Central memory CD8-positive, alpha-beta T cell (primary cell): ENCODE measurements around the gene UVSSA.

ENCODE experiments used
- ATAC-seq: fragments of 150-1000 bp; cut with Tn5 transposase; replicated peaks from 2 replicates; pipeline ENCODE4 v1.10.0; 2022; ENCODE audit warnings: mild to moderate bottlenecking, moderate FRiP score, moderate number of reproducible peaks; ENCODE audit not compliant: poor library complexity, severe bottlenecking; ENCODE audit errors: extremely low read depth
- DNase-seq, 2 donors: peaks; one replicate each; pipeline ENCODE4 v3.0.0; 2021; ENCODE audit warnings: low spot score in 2 of 2
- H3K27ac Mint-ChIP-seq: one replicate; pipeline ENCODE4 v1.8.0; 2022; ENCODE audit warnings: low read depth, mild to moderate bottlenecking, moderate library complexity, mixed read lengths
- H3K27me3 Mint-ChIP-seq: one replicate; pipeline ENCODE4 v1.8.0; 2022; ENCODE audit warnings: mixed read lengths
- H3K36me3 Mint-ChIP-seq: one replicate; pipeline ENCODE4 v1.8.0; 2022; ENCODE audit warnings: mild to moderate bottlenecking, moderate library complexity, mixed read lengths; ENCODE audit not compliant: insufficient read depth
- H3K4me1 Mint-ChIP-seq: one replicate; pipeline ENCODE4 v1.8.0; 2022; ENCODE audit warnings: mixed read lengths
- H3K4me3 Mint-ChIP-seq: one replicate; pipeline ENCODE4 v1.8.0; 2022; ENCODE audit warnings: mild to moderate bottlenecking, moderate library complexity, mixed read lengths
- H3K9me3 Mint-ChIP-seq: one replicate; pipeline ENCODE4 v1.8.0; 2022; ENCODE audit warnings: mixed read lengths

UVSSA gene

GRCh38 chr4:1360423-1361283 lies 13.6 kb downstream of the UVSSA start:
- Mint-ChIP-seq H3K4me1 (no peaks in the 10 kb centered on the region), H3K27ac (no peak overlapping the region), H3K27me3 (no peaks in the 10 kb centered on the region), H3K36me3 (peaks cover 5% of the 10 kb centered on the region), H3K9me3 (no peaks in the 10 kb centered on the region), H3K4me3 (no peak overlapping the region)
- ATAC-seq, result no peak
- no peak for DNase-seq

DNA sequence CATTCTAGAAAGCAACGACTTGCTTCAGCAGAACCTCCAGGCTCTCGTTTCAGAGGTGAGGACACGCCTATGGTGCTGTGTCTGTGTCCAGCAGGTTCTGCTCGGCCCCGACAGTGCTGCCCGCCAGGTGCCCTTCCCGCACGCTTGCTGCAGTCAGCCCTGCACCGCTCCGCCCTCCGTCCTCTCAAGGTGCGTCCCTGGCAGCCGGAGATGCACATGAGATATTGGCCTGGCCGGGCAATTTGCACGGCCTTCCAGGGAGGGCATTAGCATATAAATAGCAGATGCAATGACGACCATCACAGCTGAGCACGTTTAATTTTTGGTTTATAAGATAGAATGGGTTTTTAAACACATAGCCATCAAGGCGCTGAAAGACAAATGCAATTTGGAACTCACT lies 14.4 kb downstream of the UVSSA start:
- Mint-ChIP-seq H3K9me3 (no peaks in the 10 kb centered on the region), H3K36me3 (peaks cover 5% of the 10 kb centered on the region), H3K4me3 (no peak overlapping the region), H3K27ac (no peak overlapping the region), H3K4me1 (no peaks in the 10 kb centered on the region), H3K27me3 (no peaks in the 10 kb centered on the region)
- DNase-seq (no peak), ATAC-seq (no peak)

DNA sequence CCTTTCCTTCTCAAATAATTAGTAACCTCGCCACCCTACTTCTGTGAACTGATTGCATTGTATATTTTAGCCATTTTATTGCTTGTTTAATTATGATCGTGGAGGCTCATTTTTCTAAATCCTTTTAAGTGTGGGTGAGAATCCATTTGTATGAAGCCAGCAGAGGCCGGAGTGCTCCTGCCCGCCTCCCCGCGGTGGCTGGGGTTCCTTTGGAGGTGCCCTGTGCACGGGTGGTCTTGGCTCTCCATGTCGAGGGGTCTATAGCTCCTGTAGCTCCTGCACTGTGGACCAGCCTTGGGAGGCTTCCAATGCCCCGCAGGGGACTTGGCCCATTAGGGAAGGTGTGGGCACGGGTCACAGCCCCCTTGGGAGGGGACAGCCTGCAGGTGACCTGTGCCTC lies 15.0 kb downstream of the UVSSA start:
- no peak for DNase-seq
- Mint-ChIP-seq H3K27me3 (no peaks in the 10 kb centered on the region), H3K4me3 (no peak overlapping the region), H3K9me3 (no peaks in the 10 kb centered on the region), H3K4me1 (no peaks in the 10 kb centered on the region), H3K27ac (no peak overlapping the region), H3K36me3 (peaks cover 5% of the 10 kb centered on the region)
- no peak for ATAC-seq

- Mint-ChIP-seq H3K27me3 (no peaks in the 10 kb centered on the region), H3K4me1 (no peaks in the 10 kb centered on the region), H3K36me3 (peaks cover 5% of the 10 kb centered on the region), H3K4me3 (no peak overlapping the region), H3K9me3 (no peaks in the 10 kb centered on the region), H3K27ac (no peak overlapping the region)
- no peak for DNase-seq
- no peak for ATAC-seq
Measured at GRCh38 chr4:1362521-1362920, 15.5 kb downstream of the UVSSA start.

DNA sequence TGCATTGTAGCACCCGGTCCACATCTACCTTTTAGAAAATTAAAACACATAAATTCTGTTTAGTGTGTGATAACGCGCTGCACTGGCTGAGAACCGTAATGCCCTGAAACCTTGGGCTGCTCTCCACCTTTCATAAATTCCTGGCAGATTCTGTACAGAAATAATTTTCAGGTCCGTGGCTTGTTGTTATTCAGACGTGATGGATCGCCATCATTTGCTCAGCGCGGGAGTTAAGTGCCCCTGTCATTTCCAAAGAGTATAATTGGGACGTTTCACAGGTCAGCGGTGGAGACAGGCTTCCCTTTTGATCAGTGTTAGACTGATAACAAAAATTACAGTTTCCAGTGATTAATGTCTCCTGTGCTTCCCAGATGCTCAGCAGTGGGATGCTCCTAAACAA lies 16.5 kb downstream of the UVSSA start:
- ATAC-seq (no peak), DNase-seq (no peak)
- Mint-ChIP-seq H3K9me3 (no peaks in the 10 kb centered on the region), H3K36me3 (peaks cover 5% of the 10 kb centered on the region), H3K4me3 (no peak overlapping the region), H3K27me3 (no peaks in the 10 kb centered on the region), H3K27ac (no peak overlapping the region), H3K4me1 (no peaks in the 10 kb centered on the region)

DNA sequence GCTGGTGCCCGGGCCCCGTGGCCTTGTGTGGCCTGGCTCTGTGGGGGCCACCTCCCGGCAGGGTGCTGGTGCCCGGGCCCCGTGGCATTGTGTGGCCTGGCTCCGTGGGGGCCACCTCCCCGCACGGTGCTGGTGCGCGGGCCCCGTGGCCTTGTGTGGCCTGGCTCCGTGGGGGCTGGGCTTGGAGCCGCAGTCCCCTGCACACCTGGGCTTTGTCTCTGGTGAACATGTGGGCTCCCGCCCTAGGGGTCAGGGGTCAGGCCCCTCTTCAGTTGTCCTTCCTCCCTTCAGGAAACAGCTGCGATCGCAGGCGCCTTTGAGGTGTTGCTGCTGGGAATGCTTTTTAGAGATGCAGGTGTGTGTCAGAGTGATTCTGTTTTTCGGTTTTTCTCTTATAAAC lies 17.2 kb downstream of the UVSSA start:
- no peak overlapping the region for H3K4me3 Mint-ChIP-seq
- H3K27me3 Mint-ChIP-seq, result no peaks in the 10 kb centered on the region
- no peak overlapping the region for H3K27ac Mint-ChIP-seq
- no peaks in the 10 kb centered on the region for H3K9me3 Mint-ChIP-seq
- DNase-seq, result no peak
- ATAC-seq, result no peak
- H3K36me3 Mint-ChIP-seq, result peaks cover 5% of the 10 kb centered on the region
- no peaks in the 10 kb centered on the region for H3K4me1 Mint-ChIP-seq

DNA sequence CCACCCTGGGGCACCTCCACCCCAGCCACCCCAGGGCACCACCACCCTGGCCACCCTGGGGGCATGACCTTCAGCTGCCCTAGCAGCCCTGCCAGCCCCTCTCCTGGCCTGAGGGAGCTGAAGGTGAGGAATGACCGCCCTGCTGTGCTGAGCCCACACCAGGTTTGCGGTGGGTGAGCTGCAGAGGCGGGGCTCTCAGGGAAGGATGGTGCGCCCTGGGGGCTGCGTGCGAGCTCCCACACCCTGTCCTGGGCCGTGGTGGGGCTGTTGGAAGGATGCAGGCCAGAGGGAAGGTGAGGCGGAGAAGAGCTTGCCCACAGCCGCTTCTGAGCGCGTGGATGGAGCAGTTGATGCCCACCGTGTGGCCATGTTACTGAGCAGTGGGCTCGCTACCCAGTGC lies 17.7 kb downstream of the UVSSA start:
- H3K27me3 Mint-ChIP-seq, result no peaks in the 10 kb centered on the region
- H3K27ac Mint-ChIP-seq, result no peak overlapping the region
- H3K4me1 Mint-ChIP-seq, result peaks cover 4% of the 10 kb centered on the region
- ATAC-seq, result no peak
- DNase-seq, result no peak
- no peaks in the 10 kb centered on the region for H3K9me3 Mint-ChIP-seq
- H3K36me3 Mint-ChIP-seq, result peaks cover 8% of the 10 kb centered on the region
- no peak overlapping the region for H3K4me3 Mint-ChIP-seq

GRCh38 chr4:1365271-1366178 lies 18.5 kb downstream of the UVSSA start:
- H3K9me3 Mint-ChIP-seq, result no peaks in the 10 kb centered on the region
- H3K4me3 Mint-ChIP-seq, result no peak overlapping the region
- ATAC-seq, result no peak
- H3K27me3 Mint-ChIP-seq, result no peaks in the 10 kb centered on the region
- peaks cover 8% of the 10 kb centered on the region for H3K36me3 Mint-ChIP-seq
- H3K27ac Mint-ChIP-seq, result no peak overlapping the region
- no peak for DNase-seq
- peaks cover 4% of the 10 kb centered on the region for H3K4me1 Mint-ChIP-seq

DNA sequence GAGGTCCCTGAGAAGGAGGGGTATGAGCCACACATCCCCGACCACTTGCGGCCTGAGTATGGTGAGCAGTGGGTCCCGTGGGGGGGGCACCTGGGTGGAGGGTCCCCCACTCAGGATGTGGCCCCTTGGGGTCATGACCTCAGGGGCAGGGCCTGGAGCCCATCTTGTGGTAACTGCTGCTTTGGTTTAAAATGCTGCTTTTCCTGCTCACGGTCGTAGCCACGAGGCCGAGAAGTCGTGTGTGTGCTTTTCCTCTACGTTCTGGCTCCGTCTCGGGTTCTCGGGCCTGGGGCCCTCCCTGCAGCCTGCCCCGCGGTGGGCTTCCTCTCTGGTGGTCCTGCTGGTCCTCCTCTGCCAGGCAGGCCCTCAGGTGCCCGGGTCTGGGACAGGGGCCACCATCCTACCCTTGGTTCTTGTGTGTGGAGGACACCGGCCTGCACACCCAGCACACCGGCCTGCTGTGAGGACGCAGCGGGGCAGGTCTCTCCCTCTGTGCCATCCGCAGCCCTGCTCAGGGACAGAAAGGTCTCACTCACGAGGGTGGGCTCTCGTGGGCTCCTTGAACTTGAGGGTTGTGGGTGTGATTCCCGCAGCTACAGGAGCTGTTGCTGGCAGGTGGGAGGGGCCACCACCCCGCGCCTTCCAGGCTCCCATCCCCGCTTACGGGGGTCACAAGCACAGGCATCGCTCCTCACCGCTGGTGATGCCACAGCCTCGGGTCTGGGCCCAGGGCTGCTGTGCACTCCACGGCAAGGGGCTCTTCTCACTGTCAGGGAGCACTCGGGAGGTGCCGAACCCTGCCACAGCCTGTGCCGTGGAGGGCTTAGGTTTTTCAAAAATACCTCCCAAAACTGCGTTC lies 19.6 kb downstream of the UVSSA start:
- peaks cover 8% of the 10 kb centered on the region for H3K36me3 Mint-ChIP-seq
- no peak for ATAC-seq

DNA sequence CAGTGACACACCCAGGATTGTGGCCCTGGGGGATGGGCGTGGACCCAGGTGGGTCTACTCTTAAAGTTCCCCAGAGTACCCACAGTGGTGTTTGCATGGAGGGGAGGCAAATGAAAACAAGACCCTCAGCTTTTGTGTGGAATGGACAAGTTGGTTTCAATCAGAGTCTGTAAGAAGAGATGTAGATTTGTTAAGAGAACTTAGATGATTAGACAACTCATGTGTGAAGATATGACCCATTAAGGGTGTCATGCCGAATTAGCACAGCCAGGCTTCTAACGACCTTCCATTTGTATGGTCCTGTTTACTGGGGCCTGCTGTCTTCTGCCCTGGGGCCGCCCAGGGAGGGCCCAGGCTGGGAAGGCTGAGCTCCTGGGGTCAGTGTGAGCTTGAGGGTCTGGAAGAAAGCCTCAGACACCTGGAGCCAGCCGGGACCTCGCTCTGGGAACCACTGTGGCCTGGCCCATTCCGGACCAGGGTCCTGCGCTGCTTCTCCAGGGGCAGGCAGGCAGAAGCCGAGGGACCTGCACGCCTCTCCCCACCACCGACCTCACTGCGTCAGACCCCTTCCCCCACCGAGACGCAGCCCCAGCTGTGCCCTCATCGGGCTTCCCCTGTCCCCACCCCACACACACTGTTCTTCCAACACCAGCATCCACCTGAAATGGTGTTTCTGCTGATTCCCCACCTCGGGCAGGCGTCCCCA lies 20.4 kb downstream of the UVSSA start:
- H3K36me3 Mint-ChIP-seq, result peaks cover 8% of the 10 kb centered on the region
- peaks cover 4% of the 10 kb centered on the region for H3K4me1 Mint-ChIP-seq
- no peak for ATAC-seq
- H3K27ac Mint-ChIP-seq, result no peak overlapping the region
- no peak overlapping the region for H3K4me3 Mint-ChIP-seq
- no peaks in the 10 kb centered on the region for H3K27me3 Mint-ChIP-seq
- no peaks in the 10 kb centered on the region for H3K9me3 Mint-ChIP-seq
- DNase-seq, result no peak

More for the DNA sequence above, 19.6 kb downstream of the UVSSA start:
- H3K27ac Mint-ChIP-seq, result no peak overlapping the region
- DNase-seq, result no peak
- no peaks in the 10 kb centered on the region for H3K27me3 Mint-ChIP-seq
- H3K9me3 Mint-ChIP-seq, result no peaks in the 10 kb centered on the region
- H3K4me3 Mint-ChIP-seq, result no peak overlapping the region
- peaks cover 4% of the 10 kb centered on the region for H3K4me1 Mint-ChIP-seq

DNA sequence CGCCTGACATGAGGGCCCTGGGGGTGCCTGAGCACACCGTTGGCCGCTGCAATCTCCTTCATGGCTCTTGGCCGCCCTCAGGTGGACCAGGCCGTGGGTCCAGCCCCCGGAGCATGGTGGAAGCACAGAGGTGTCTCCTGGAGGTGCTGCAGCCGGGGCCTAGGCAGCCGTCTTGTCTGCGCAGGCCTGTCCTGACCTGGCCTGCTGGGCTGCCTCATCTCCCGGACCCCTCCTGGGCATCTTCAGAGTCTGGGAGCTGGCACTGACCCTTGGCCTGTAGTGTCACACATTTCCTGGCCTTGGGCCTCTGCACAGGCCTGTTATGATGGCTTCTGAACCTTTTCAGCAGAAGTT lies 20.9 kb downstream of the UVSSA start:
- H3K4me3 Mint-ChIP-seq, result no peak overlapping the region
- no peak for DNase-seq
- no peaks in the 10 kb centered on the region for H3K9me3 Mint-ChIP-seq
- peaks cover 6% of the 10 kb centered on the region for H3K36me3 Mint-ChIP-seq
- H3K27ac Mint-ChIP-seq, result no peak overlapping the region
- no peaks in the 10 kb centered on the region for H3K27me3 Mint-ChIP-seq
- ATAC-seq, result no peak
- H3K4me1 Mint-ChIP-seq, result peaks cover 4% of the 10 kb centered on the region
